Adrenal gland (tissue), 12 donors: ENCODE data around the gene NRXN3. TPM values are rescaled to one million over a fixed set of nuclear protein-coding genes. Genes with fewer than 3 reads are reported as not detected.

Source experiments
- DNase-seq, 7 donors: peaks; one replicate each; pipeline ENCODE4 v3.0.0-alpha.2; 2019 to 2020
- H3K27ac ChIP-seq, 5 donors: fragments of 200-600 bp; sonication (generic) in 4 of 5; 1 replicate in 3 of 5; 2 replicates in 2 of 5; pipeline versions ENCODE4 v1.5.1 to v1.8.0; 2016 to 2020; ENCODE audit warnings: mild to moderate bottlenecking in 1 of 5
- H3K27me3 ChIP-seq: fragments of 200-600 bp; 2 replicates; pipeline ENCODE4 v1.8.0; 2021
- H3K36me3 ChIP-seq, 2 donors: fragments of 200-600 bp; replicated peaks in 1 of 2; 1 replicate in 1 of 2; 2 replicates in 1 of 2; pipeline versions ENCODE4 v1.5.1 to v1.8.0; 2018 to 2022
- H3K4me1 ChIP-seq, 2 donors: fragments of 200-600 bp; replicated peaks in 1 of 2; 1 replicate in 1 of 2; 2 replicates in 1 of 2; pipeline versions ENCODE4 v1.5.1 to v1.8.0; 2018 to 2021
- H3K4me3 ChIP-seq, 4 donors: fragments of 200-600 bp; sonication (generic) in 3 of 4; one replicate each; pipeline ENCODE4 v1.5.1; 2016 to 2018
- H3K9me3 ChIP-seq, 3 donors: fragments of 200-600 bp; sonication (generic) in 1 of 3; replicated peaks in 1 of 3; 1 replicate in 2 of 3; 2 replicates in 1 of 3; pipeline versions ENCODE4 v1.5.1 to v1.8.0; 2016 to 2021
- CTCF ChIP-seq, 6 experiments: fragments of 450-650 bp in 4 of 6; fragments of 200-600 bp in 2 of 6; sonication (generic) in 1 of 6; IDR thresholded peaks; 1 replicate in 5 of 6; 2 replicates in 1 of 6; pipeline versions ENCODE4 v1.5.1 to v1.8.0; 2016 to 2021; ENCODE audit warnings: antibody characterized with exemption in 6 of 6, mild to moderate bottlenecking in 2 of 6, moderate library complexity in 1 of 6
- POLR2A ChIP-seq, 2 donors: fragments of 450-650 bp; IDR thresholded peaks; one replicate each; pipeline ENCODE4 v1.6.1; 2017; ENCODE audit warnings: antibody characterized with exemption in 2 of 2, mild to moderate bottlenecking in 2 of 2, moderate library complexity in 1 of 2
- WGBS, 4 donors: extraction: QIAGEN DNeasy Blood & Tissue Kit in 2 of 4; methylation state at CpG; one replicate each; pipeline versions ENCODE4 v1.1.5 to v1.1.7; 2013 to 2017; 5-methylcytosine and 5-hydroxymethylcytosine counted together
- intact Hi-C, 2 donors: fragments of 100-400 bp; cut with DNase I; formaldehyde crosslinking; loops; one replicate each; pipeline versions ENCODE4 v1.14.1 to v1.15.0; 2022 to 2023
- polyA plus RNA-seq, 3 donors: library from polyadenylated mRNA; stranded (reverse); fragments of 200-250 nt in 2 of 3; fragments of 350-450 nt in 1 of 3; fragmentation: Illumina TruSeq in 1 of 3; extraction: RNeasy Lipid Tissue Mini Kit (QIAGEN cat#74804) in 1 of 3; gene quantifications; one replicate each; pipeline ENCODE4 v1.2.3, GENCODE V29; 2013 to 2014
- total RNA-seq, 9 donors: library from RNA; depleted of rRNA in 4 of 9; stranded (reverse); fragments of >200 nt in 4 of 9; fragments of 120-200 nt in 1 of 9; fragmentation: NEBNext Ultra II Directional in 1 of 9; extraction: Animal tissue kit (Norgen Biotek cat#: 25700) in 1 of 9; gene quantifications; one replicate each; pipeline versions ENCODE4 v1.1.0 to v1.2.4, GENCODE V29; 2013 to 2023
- donor health status: healthy with polysubstance abuse.
- donor health status: Bipolar disorder and iron deficiency.
- donor health status: DM: yes; HTN: yes; CAD: no.
- donor health status: DM: no; HTN: no; CAD: no.
- donor health status: DM: no; HTN: no; CAD: no.
- donor health status: DM: yes; HTN: yes; CAD: no.

The NRXN3 gene
- total and polyA plus RNA-seq, 12 donors = 0.09 to 8.5 (median 1.6) TPM

- TF ChIP-seq POLR2A (IDR thresholded peaks at IDR 0.05) (no peak), CTCF (IDR thresholded peaks at IDR 0.05) (no peak)
- Histone ChIP-seq H3K27ac (no peak overlapping the region), H3K9me3 (no peaks in the 10 kb centered on the region), H3K4me3 (no peak overlapping the region), H3K36me3 (no peaks in the 10 kb centered on the region), H3K27me3 (no peaks in the 10 kb centered on the region), H3K4me1 (no peaks in the 10 kb centered on the region)
- WGBS, 4 donors = 85 to 92% (median 87%) methylated on average over 3 of the region's 3 CpGs
- no peak for DNase-seq
- intact Hi-C loops = no loop called here
Measured at GRCh38 chr14:79465651-79466050, 1295.5 kb downstream of the NRXN3 start.

GRCh38 chr14:79466938-79467527 is 1296.9 kb downstream of the NRXN3 start:
- WGBS, 4 donors = 86 to 94% (median 89%) methylated on average over 11 to 13 of the region's 13 CpGs
- intact Hi-C loops = no loop called here
- Histone ChIP-seq H3K27me3 (no peaks in the 10 kb centered on the region), H3K27ac (no peak overlapping the region), H3K4me1 (no peaks in the 10 kb centered on the region), H3K36me3 (no peaks in the 10 kb centered on the region), H3K4me3 (no peak overlapping the region), H3K9me3 (no peaks in the 10 kb centered on the region)
- DNase-seq = no peak
- TF ChIP-seq CTCF (IDR thresholded peaks at IDR 0.05) = no peak
- no peak for TF ChIP-seq POLR2A (IDR thresholded peaks at IDR 0.05)

GRCh38 chr14:79467835-79468234 is 1297.7 kb downstream of the NRXN3 start:
- no peaks in the 10 kb centered on the region for H3K36me3 ChIP-seq
- no peak for DNase-seq
- H3K9me3 ChIP-seq = no peaks in the 10 kb centered on the region
- no peak for TF ChIP-seq CTCF (IDR thresholded peaks at IDR 0.05)
- TF ChIP-seq POLR2A (IDR thresholded peaks at IDR 0.05) = no peak
- H3K27ac ChIP-seq = no peak overlapping the region
- no peaks in the 10 kb centered on the region for H3K4me1 ChIP-seq
- 57 to 61% (median 60%) methylated on average over 2 of the region's 2 CpGs for WGBS, 4 donors
- no peaks in the 10 kb centered on the region for H3K27me3 ChIP-seq
- no peak overlapping the region for H3K4me3 ChIP-seq
- intact Hi-C loops = no loop called here

GRCh38 chr14:79468486-79468885 is 1298.3 kb downstream of the NRXN3 start:
- Histone ChIP-seq H3K4me1 (no peaks in the 10 kb centered on the region), H3K36me3 (no peaks in the 10 kb centered on the region), H3K4me3 (no peak overlapping the region), H3K27me3 (no peaks in the 10 kb centered on the region), H3K27ac (no peak overlapping the region), H3K9me3 (no peaks in the 10 kb centered on the region)
- no peak for DNase-seq
- TF ChIP-seq POLR2A (IDR thresholded peaks at IDR 0.05) (no peak), CTCF (IDR thresholded peaks at IDR 0.05) (no peak)
- 82 to 97% (median 84%) methylated on average over 3 of the region's 3 CpGs for WGBS, 4 donors
- intact Hi-C loops = no loop called here
